Ishikawa (cell line): ENCODE results near the gene TENM3.

Experiments used
- CEBPB ChIP-seq: IDR thresholded peaks from 2 replicates; pipeline ENCODE4 v1.6.1; 2012
- CREB1 ChIP-seq: IDR thresholded peaks from 2 replicates; pipeline ENCODE4 v1.6.1; 2012; ENCODE audit warnings: low read depth
- EGR1 ChIP-seq: IDR thresholded peaks from 2 replicates; pipeline ENCODE4 v1.6.1; 2012
- EP300 ChIP-seq: IDR thresholded peaks from 2 replicates; pipeline ENCODE4 v1.6.1; 2012; ENCODE audit warnings: borderline replicate concordance
- FOXM1 ChIP-seq: IDR thresholded peaks from 2 replicates; pipeline ENCODE4 v1.6.1; 2012; ENCODE audit warnings: low read depth, borderline replicate concordance
- MAX ChIP-seq: IDR thresholded peaks from 2 replicates; pipeline ENCODE4 v1.6.1; 2012
- NFIC ChIP-seq: IDR thresholded peaks from 2 replicates; pipeline ENCODE4 v1.6.1; 2012
- RAD21 ChIP-seq: IDR thresholded peaks from 2 replicates; pipeline ENCODE4 v1.6.1; 2012; ENCODE audit warnings: low read depth
- REST ChIP-seq: IDR thresholded peaks from 2 replicates; pipeline ENCODE4 v1.6.1; 2012; ENCODE audit warnings: low read depth, mild to moderate bottlenecking
- TAF1 ChIP-seq: IDR thresholded peaks from 2 replicates; pipeline ENCODE4 v1.6.1; 2012; ENCODE audit warnings: low read depth, mild to moderate bottlenecking
- TCF12 ChIP-seq: IDR thresholded peaks from 2 replicates; pipeline ENCODE4 v1.6.1; 2012; ENCODE audit warnings: low read depth
- TEAD4 ChIP-seq: IDR thresholded peaks from 2 replicates; pipeline ENCODE4 v1.6.1; 2012
- USF1 ChIP-seq: IDR thresholded peaks from 2 replicates; pipeline ENCODE4 v1.6.1; 2012
- YY1 ChIP-seq: IDR thresholded peaks from 2 replicates; pipeline ENCODE4 v1.6.1; 2012; ENCODE audit warnings: low read depth
- ZBTB7A ChIP-seq: IDR thresholded peaks from 2 replicates; pipeline ENCODE4 v1.6.1; 2012; ENCODE audit warnings: low read depth

TENM3 gene

GRCh38 chr4:182748283-182748682 is 505.1 kb downstream of the TENM3 start:
- TF ChIP-seq MAX (no peak), FOXM1 (no peak), TAF1 (no peak), NFIC (no peak), CREB1 (no peak), USF1 (no peak), TEAD4 (no peak), ZBTB7A (no peak), YY1 (no peak), TCF12 (no peak), CEBPB (no peak), EGR1 (no peak), RAD21 (no peak), REST (no peak), EP300 (no peak)

- no peak for TF ChIP-seq NFIC
- TF ChIP-seq EP300: no peak
- no peak for TF ChIP-seq TEAD4
- TF ChIP-seq CEBPB: no peak
- no peak for TF ChIP-seq MAX
- no peak for TF ChIP-seq TCF12
- TF ChIP-seq EGR1: no peak
- no peak for TF ChIP-seq YY1
- TF ChIP-seq ZBTB7A: no peak
- no peak for TF ChIP-seq CREB1
These were observed 505.7 kb downstream of the TENM3 start for GRCh38 chr4:182748949-182749348.

- TF ChIP-seq TAF1 (no peak), NFIC (no peak), ZBTB7A (no peak), USF1 (no peak), CEBPB (no peak), EGR1 (no peak), TEAD4 (no peak), FOXM1 (no peak), EP300 (no peak), TCF12 (no peak), YY1 (no peak), REST (no peak), CREB1 (no peak), MAX (no peak), RAD21 (no peak)
These were observed 506.5 kb downstream of the TENM3 start for GRCh38 chr4:182749667-182750167.

- no peak for TF ChIP-seq FOXM1
- no peak for TF ChIP-seq CREB1
These were observed 509.1 kb downstream of the TENM3 start for GRCh38 chr4:182752158-182752910.

GRCh38 chr4:182754895-182755294 is 511.7 kb downstream of the TENM3 start:
- TF ChIP-seq USF1: no peak
- no peak for TF ChIP-seq TEAD4
- TF ChIP-seq REST: no peak
- no peak for TF ChIP-seq RAD21
- TF ChIP-seq TAF1: no peak
- TF ChIP-seq TCF12: no peak
- no peak for TF ChIP-seq EGR1
